GM19463 (cell line): ENCODE results near the gene PODXL.

Experiments used
- ATAC-seq: cut with Tn5 transposase; IDR thresholded peaks from one replicate; pipeline ENCODE4 v1.9.1; 2021; ENCODE audit warnings: mild to moderate bottlenecking, moderate library complexity; ENCODE audit not compliant: unreplicated experiment

Gene PODXL

GRCh38 chr7:131564640-131565039 lies 8.2 kb upstream of the PODXL start:
- ATAC-seq: no peak

GRCh38 chr7:131563918-131564317 lies 7.5 kb upstream of the PODXL start:
- ATAC-seq: no peak

- ATAC-seq: no peak
Observed at GRCh38 chr7:131562941-131563340, 6.5 kb upstream of the PODXL start.

GRCh38 chr7:131560061-131560460 lies 3.6 kb upstream of the PODXL start:
- no peak for ATAC-seq

GRCh38 chr7:131557652-131558385 lies 1.4 kb upstream of the PODXL start:
- ATAC-seq: no peak

- no peak for ATAC-seq
Observed at GRCh38 chr7:131556909-131557651, 652 bp upstream of the PODXL start.

- ATAC-seq: no peak
Observed at GRCh38 chr7:131555552-131556052, 826 bp downstream of the PODXL start.

GRCh38 chr7:131554880-131555516 lies 1.4 kb downstream of the PODXL start:
- ATAC-seq: no peak

GRCh38 chr7:131553931-131554330 lies 2.5 kb downstream of the PODXL start:
- ATAC-seq: no peak

GRCh38 chr7:131552053-131552452 lies 4.4 kb downstream of the PODXL start:
- ATAC-seq: no peak

- no peak for ATAC-seq
Observed at GRCh38 chr7:131550846-131551245, 5.6 kb downstream of the PODXL start.

- no peak for ATAC-seq
Observed at GRCh38 chr7:131548371-131548770, 8.1 kb downstream of the PODXL start.

- ATAC-seq: no peak
Observed at GRCh38 chr7:131547589-131547988, 8.8 kb downstream of the PODXL start.

- ATAC-seq: no peak
Observed at GRCh38 chr7:131546583-131547141, 9.8 kb downstream of the PODXL start.

GRCh38 chr7:131546126-131546525 lies 10.3 kb downstream of the PODXL start:
- ATAC-seq: no peak

GRCh38 chr7:131544449-131545301 lies 11.8 kb downstream of the PODXL start:
- ATAC-seq: no peak

GRCh38 chr7:131544021-131544420 lies 12.4 kb downstream of the PODXL start:
- no peak for ATAC-seq

GRCh38 chr7:131543298-131543697 lies 13.1 kb downstream of the PODXL start:
- no peak for ATAC-seq

GRCh38 chr7:131540491-131541162 lies 15.8 kb downstream of the PODXL start:
- ATAC-seq: no peak

- no peak for ATAC-seq
Observed at GRCh38 chr7:131538813-131539179, 17.6 kb downstream of the PODXL start.
